Colonic mucosa (tissue), 4 donors: ENCODE data around the gene C1QB. TPM values are rescaled to one million over a fixed set of nuclear protein-coding genes. Genes with fewer than 3 reads are reported as not detected.
A peak's percentile ranks its signal among the peaks of the same experiment; 100 is the strongest.

Experiments
- DNase-seq: peaks from one replicate; pipeline ENCODE4 v3.0.0-alpha.2; 2020
- H3K27ac ChIP-seq: fragments of 200-600 bp; one replicate; pipeline ENCODE4 v1.8.0; 2021
- H3K27me3 ChIP-seq: fragments of 200-600 bp; one replicate; pipeline ENCODE4 v1.8.0; 2021
- H3K36me3 ChIP-seq: fragments of 200-600 bp; one replicate; pipeline ENCODE4 v1.8.0; 2021
- H3K4me1 ChIP-seq: fragments of 200-600 bp; one replicate; pipeline ENCODE4 v1.8.0; 2021; ENCODE audit warnings: mild to moderate bottlenecking
- H3K4me3 ChIP-seq: fragments of 200-600 bp; one replicate; pipeline ENCODE4 v1.8.0; 2021
- H3K9ac ChIP-seq, 2 donors: one replicate each; pipeline ENCODE4 v1.7.0; 2013; ENCODE audit warnings: control low read depth in 2 of 2, low read depth in 2 of 2, low read length in 2 of 2
- H3K9me3 ChIP-seq: fragments of 200-600 bp; one replicate; pipeline ENCODE4 v1.8.0; 2021
- CTCF ChIP-seq: fragments of 200-600 bp; IDR thresholded peaks from one replicate; pipeline ENCODE4 v1.8.0; 2022; ENCODE audit warnings: antibody characterized with exemption, mild to moderate bottlenecking
- intact Hi-C: fragments of 100-400 bp; cut with DNase I; formaldehyde crosslinking; loops from one replicate; pipeline ENCODE4 v1.14.1; 2022
- total RNA-seq, 2 donors: library from RNA; stranded (reverse); fragmentation: NEBNext Ultra II Directional in 1 of 2; extraction: Animal tissue kit (Norgen Biotek cat#: 25700) in 1 of 2; gene quantifications; one replicate each; pipeline ENCODE4 v1.2.1, GENCODE V29; 2021
- donor health status: healthy.
- donor health status: DM: no; HTN: no; CAD: no.
- donor health status: DM: no; HTN: no; CAD: no.

C1QB gene
- total RNA-seq, 2 donors from 2014 or later, result 44.6 to 72.5 TPM

- TF ChIP-seq CTCF, result no peak
- intact Hi-C loops, result no loop called here
- H3K4me1 ChIP-seq, result no peaks in the 10 kb centered on the region
- no peak overlapping the region for H3K27ac ChIP-seq
- no peak for DNase-seq
- H3K36me3 ChIP-seq, result no peaks in the 10 kb centered on the region
- no peak overlapping the region for H3K9ac ChIP-seq
- H3K4me3 ChIP-seq, result no peak overlapping the region
- no peaks in the 10 kb centered on the region for H3K9me3 ChIP-seq
- H3K27me3 ChIP-seq, result no peaks in the 10 kb centered on the region
Observed at GRCh38 chr1:22633697-22634463, 19.2 kb upstream of the C1QB start.

GRCh38 chr1:22635436-22635835 is 17.6 kb upstream of the C1QB start:
- H3K27ac ChIP-seq, result no peak overlapping the region
- TF ChIP-seq CTCF, result no peak
- intact Hi-C loops, result no loop called here
- H3K27me3 ChIP-seq, result no peaks in the 10 kb centered on the region
- no peak for DNase-seq
- H3K4me1 ChIP-seq, result no peaks in the 10 kb centered on the region
- H3K4me3 ChIP-seq, result no peak overlapping the region
- no peak overlapping the region for H3K9ac ChIP-seq
- H3K9me3 ChIP-seq, result no peaks in the 10 kb centered on the region
- H3K36me3 ChIP-seq, result no peaks in the 10 kb centered on the region

- Histone ChIP-seq H3K4me1 (no peaks in the 10 kb centered on the region), H3K9me3 (no peaks in the 10 kb centered on the region)
- intact Hi-C loops, result no loop called here
Observed at GRCh38 chr1:22636353-22636752, 16.7 kb upstream of the C1QB start, which contains the start of gene C1QA. Gene C1QA (plus strand): TSS chr1:22636628. CDS start chr1:22637617, 989 bp downstream.

GRCh38 chr1:22636927-22637326 is 16.1 kb upstream of the C1QB start:
- DNase-seq, result no peak
- Histone ChIP-seq H3K4me1 (no peaks in the 10 kb centered on the region), H3K27ac (no peak overlapping the region), H3K9ac (no peak overlapping the region), H3K27me3 (no peaks in the 10 kb centered on the region), H3K9me3 (no peaks in the 10 kb centered on the region), H3K36me3 (no peaks in the 10 kb centered on the region), H3K4me3 (peak overlapping the region; percentile 9)
- intact Hi-C loops, result no loop called here
- no peak for TF ChIP-seq CTCF

More at GRCh38 chr1:22636353-22636752, 16.7 kb upstream of the C1QB start, which contains the start of gene C1QA:
- DNase-seq, result peak; percentile 33
- Histone ChIP-seq H3K27me3 (no peaks in the 10 kb centered on the region), H3K27ac (no peak within 1 kb of the TSS), H3K4me3 (peak within 1 kb of the TSS; percentile 9), H3K9ac (no peak within 1 kb of the TSS), H3K36me3 (no peaks in the 10 kb centered on the region)
- no peak for TF ChIP-seq CTCF

GRCh38 chr1:22637907-22638445 is 15.1 kb upstream of the C1QB start:
- intact Hi-C loops, result no loop called here
- no peaks in the 10 kb centered on the region for H3K27me3 ChIP-seq
- no peaks in the 10 kb centered on the region for H3K9me3 ChIP-seq
- no peak for TF ChIP-seq CTCF
- DNase-seq, result no peak
- no peak overlapping the region for H3K4me3 ChIP-seq
- no peaks in the 10 kb centered on the region for H3K36me3 ChIP-seq
- H3K27ac ChIP-seq, result no peak overlapping the region
- H3K9ac ChIP-seq, result no peak overlapping the region
- H3K4me1 ChIP-seq, result no peaks in the 10 kb centered on the region
